ENCODE measurements around the gene TMEM204. TPM values are rescaled to one million over a fixed set of nuclear protein-coding genes. Genes with fewer than 3 reads are reported as not detected.

Gene TMEM204
- total RNA-seq, 2 experiments from 2014 or later, result 35.1 to 35.6 TPM

- CTCF ChIA-PET, result no interaction called here
- H3K27me3 Mint-ChIP-seq (ENCODE audit: low read depth), result no peaks in the 10 kb centered on the region
These were observed 39.2 kb downstream of the TMEM204 start for GRCh38 chr16:1572673-1573072.

GRCh38 chr16:1573301-1573700, 39.8 kb downstream of the TMEM204 start:
- H3K4me1 Mint-ChIP-seq (ENCODE audit: low read depth), result no peaks in the 10 kb centered on the region
- ATAC-seq (no peak), DNase-seq (no peak)
- no peak overlapping the region for H3K4me3 Mint-ChIP-seq
- CTCF ChIA-PET, result interaction anchor here (1.3 kb wide), 1 partner anchor 210 kb away, joined by 4 read pairs; no protein-coding TSS in a partner anchor
- H3K27ac Mint-ChIP-seq, result no peak overlapping the region
- H3K27me3 Mint-ChIP-seq (ENCODE audit: low read depth), result no peaks in the 10 kb centered on the region
- POLR2A ChIA-PET, result no interaction called here
- no peaks in the 10 kb centered on the region for H3K9me3 Mint-ChIP-seq (ENCODE audit: insufficient read depth)
- H3K36me3 Mint-ChIP-seq (ENCODE audit: low read depth), result no peaks in the 10 kb centered on the region

More at GRCh38 chr16:1572673-1573072, 39.2 kb downstream of the TMEM204 start:
- Mint-ChIP-seq H3K36me3 (ENCODE audit: low read depth) (no peaks in the 10 kb centered on the region), H3K4me3 (no peak overlapping the region), H3K27ac (no peak overlapping the region), H3K9me3 (ENCODE audit: insufficient read depth) (no peaks in the 10 kb centered on the region), H3K4me1 (ENCODE audit: low read depth) (no peaks in the 10 kb centered on the region)
- POLR2A ChIA-PET, result no interaction called here
- ATAC-seq (no peak), DNase-seq (no peak)

GRCh38 chr16:1575578-1575977, 42.1 kb downstream of the TMEM204 start:
- Mint-ChIP-seq H3K27me3 (ENCODE audit: low read depth) (no peaks in the 10 kb centered on the region), H3K4me1 (ENCODE audit: low read depth) (peaks cover 5% of the 10 kb centered on the region), H3K27ac (peak overlapping the region; percentile 14), H3K36me3 (ENCODE audit: low read depth) (no peaks in the 10 kb centered on the region), H3K4me3 (no peak overlapping the region), H3K9me3 (ENCODE audit: insufficient read depth) (no peaks in the 10 kb centered on the region)
- DNase-seq (no peak), ATAC-seq (no peak)
- ChIA-PET POLR2A (interaction anchor here (0.7 kb wide), 1 partner anchor 244 kb away, joined by 5 read pairs; no protein-coding TSS in a partner anchor), CTCF (no interaction called here)

- ATAC-seq (peak; percentile 49), DNase-seq (peak; percentile 36)
These were observed 45.7 kb downstream of the TMEM204 start for GRCh38 chr16:1579214-1579613.

GRCh38 chr16:1580256-1580655, 46.8 kb downstream of the TMEM204 start:
- H3K27me3 Mint-ChIP-seq (ENCODE audit: low read depth), result no peaks in the 10 kb centered on the region
- ATAC-seq, result no peak
- CTCF ChIA-PET, result no interaction called here

More at GRCh38 chr16:1579214-1579613, 45.7 kb downstream of the TMEM204 start:
- Mint-ChIP-seq H3K36me3 (ENCODE audit: low read depth) (peaks cover 2% of the 10 kb centered on the region), H3K4me1 (ENCODE audit: low read depth) (peaks cover 5% of the 10 kb centered on the region), H3K9me3 (ENCODE audit: insufficient read depth) (no peaks in the 10 kb centered on the region), H3K27me3 (ENCODE audit: low read depth) (no peaks in the 10 kb centered on the region), H3K4me3 (no peak overlapping the region), H3K27ac (no peak overlapping the region)
- ChIA-PET POLR2A (no interaction called here), CTCF (interaction anchor here (1.2 kb wide), 1 partner anchor 158 kb away, joined by 3 read pairs; no protein-coding TSS in a partner anchor)

GRCh38 chr16:1580956-1581355, 47.5 kb downstream of the TMEM204 start:
- no peak for ATAC-seq
- Mint-ChIP-seq H3K27me3 (ENCODE audit: low read depth) (no peaks in the 10 kb centered on the region), H3K4me1 (ENCODE audit: low read depth) (peaks cover 5% of the 10 kb centered on the region), H3K4me3 (no peak overlapping the region), H3K9me3 (ENCODE audit: insufficient read depth) (no peaks in the 10 kb centered on the region), H3K27ac (no peak overlapping the region), H3K36me3 (ENCODE audit: low read depth) (peaks cover 2% of the 10 kb centered on the region)
- POLR2A ChIA-PET, result interaction anchor here (0.6 kb wide), 1 partner anchor 412 kb away, joined by 3 read pairs; no protein-coding TSS in a partner anchor
- no peak for DNase-seq
- CTCF ChIA-PET, result no interaction called here

More at GRCh38 chr16:1580256-1580655, 46.8 kb downstream of the TMEM204 start:
- no peak overlapping the region for H3K27ac Mint-ChIP-seq
- POLR2A ChIA-PET, result no interaction called here
- peaks cover 2% of the 10 kb centered on the region for H3K36me3 Mint-ChIP-seq (ENCODE audit: low read depth)
- H3K9me3 Mint-ChIP-seq (ENCODE audit: insufficient read depth), result no peaks in the 10 kb centered on the region
- H3K4me3 Mint-ChIP-seq, result no peak overlapping the region
- no peak for DNase-seq
- H3K4me1 Mint-ChIP-seq (ENCODE audit: low read depth), result peaks cover 5% of the 10 kb centered on the region

- Mint-ChIP-seq H3K27ac (no peak overlapping the region), H3K36me3 (ENCODE audit: low read depth) (peaks cover 2% of the 10 kb centered on the region), H3K4me3 (no peak overlapping the region), H3K4me1 (ENCODE audit: low read depth) (peaks cover 5% of the 10 kb centered on the region), H3K9me3 (ENCODE audit: insufficient read depth) (no peaks in the 10 kb centered on the region), H3K27me3 (ENCODE audit: low read depth) (no peaks in the 10 kb centered on the region)
- ChIA-PET POLR2A (no interaction called here), CTCF (no interaction called here)
- no peak for ATAC-seq
- no peak for DNase-seq
These were observed 48.3 kb downstream of the TMEM204 start for GRCh38 chr16:1581804-1582203.

- H3K4me3 Mint-ChIP-seq, result no peak overlapping the region
- peaks cover 5% of the 10 kb centered on the region for H3K4me1 Mint-ChIP-seq (ENCODE audit: low read depth)
- H3K27me3 Mint-ChIP-seq (ENCODE audit: low read depth), result no peaks in the 10 kb centered on the region
- CTCF ChIA-PET, result no interaction called here
- no peaks in the 10 kb centered on the region for H3K9me3 Mint-ChIP-seq (ENCODE audit: insufficient read depth)
- H3K36me3 Mint-ChIP-seq (ENCODE audit: low read depth), result peaks cover 2% of the 10 kb centered on the region
- DNase-seq (no peak), ATAC-seq (no peak)
- no peak overlapping the region for H3K27ac Mint-ChIP-seq
- POLR2A ChIA-PET, result no interaction called here
These were observed 49.7 kb downstream of the TMEM204 start for GRCh38 chr16:1583180-1583579.

GRCh38 chr16:1584926-1585484, 51.5 kb downstream of the TMEM204 start:
- Mint-ChIP-seq H3K27ac (no peak overlapping the region), H3K27me3 (ENCODE audit: low read depth) (no peaks in the 10 kb centered on the region)

GRCh38 chr16:1590366-1590765, 56.9 kb downstream of the TMEM204 start:
- H3K27me3 Mint-ChIP-seq (ENCODE audit: low read depth), result no peaks in the 10 kb centered on the region
- POLR2A ChIA-PET, result no interaction called here
- no peak for ATAC-seq
- no peaks in the 10 kb centered on the region for H3K36me3 Mint-ChIP-seq (ENCODE audit: low read depth)
- H3K4me3 Mint-ChIP-seq, result no peak overlapping the region
- no peaks in the 10 kb centered on the region for H3K9me3 Mint-ChIP-seq (ENCODE audit: insufficient read depth)
- CTCF ChIA-PET, result no interaction called here
- H3K4me1 Mint-ChIP-seq (ENCODE audit: low read depth), result peaks cover 5% of the 10 kb centered on the region
- H3K27ac Mint-ChIP-seq, result no peak overlapping the region
- DNase-seq, result no peak

More at GRCh38 chr16:1584926-1585484, 51.5 kb downstream of the TMEM204 start:
- no peak for DNase-seq
- POLR2A ChIA-PET, result no interaction called here
- Mint-ChIP-seq H3K4me3 (no peak overlapping the region), H3K9me3 (ENCODE audit: insufficient read depth) (no peaks in the 10 kb centered on the region), H3K36me3 (ENCODE audit: low read depth) (peaks cover 2% of the 10 kb centered on the region), H3K4me1 (ENCODE audit: low read depth) (no peaks in the 10 kb centered on the region)
- ATAC-seq, result no peak
- CTCF ChIA-PET, result no interaction called here

- Mint-ChIP-seq H3K36me3 (ENCODE audit: low read depth) (no peaks in the 10 kb centered on the region), H3K27ac (no peak overlapping the region), H3K4me3 (no peak overlapping the region), H3K9me3 (ENCODE audit: insufficient read depth) (no peaks in the 10 kb centered on the region), H3K4me1 (ENCODE audit: low read depth) (peaks cover 5% of the 10 kb centered on the region), H3K27me3 (ENCODE audit: low read depth) (no peaks in the 10 kb centered on the region)
- ChIA-PET POLR2A (no interaction called here), CTCF (no interaction called here)
- no peak for ATAC-seq
- no peak for DNase-seq
These were observed 57.7 kb downstream of the TMEM204 start for GRCh38 chr16:1590930-1591705.

- DNase-seq (no peak), ATAC-seq (no peak)
- H3K9me3 Mint-ChIP-seq (ENCODE audit: insufficient read depth), result no peaks in the 10 kb centered on the region
- no peak overlapping the region for H3K4me3 Mint-ChIP-seq
- POLR2A ChIA-PET, result no interaction called here
- H3K36me3 Mint-ChIP-seq (ENCODE audit: low read depth), result no peaks in the 10 kb centered on the region
- no peak overlapping the region for H3K27ac Mint-ChIP-seq
- H3K4me1 Mint-ChIP-seq (ENCODE audit: low read depth), result peaks cover 5% of the 10 kb centered on the region
- CTCF ChIA-PET, result no interaction called here
- no peaks in the 10 kb centered on the region for H3K27me3 Mint-ChIP-seq (ENCODE audit: low read depth)
These were observed 59.0 kb downstream of the TMEM204 start for GRCh38 chr16:1592446-1592845.
